AG04450 (cell line): ENCODE results near the gene SMU1. TPM values are rescaled to one million over a fixed set of nuclear protein-coding genes. Genes with fewer than 3 reads are reported as not detected.

ENCODE experiments used
- CTCF ChIA-PET: fragments of 300-600, 350-600 bp; formaldehyde crosslinking; extraction: SDS; loops from one replicate; lab custom pipeline; 2022; ENCODE audit warnings: antibody characterized with exemption, inconsistent platforms; lab: Charles Lee
- POLR2A ChIA-PET: fragments of 350-600 bp; formaldehyde crosslinking; extraction: SDS; loops from one replicate; lab custom pipeline; 2021; ENCODE audit warnings: antibody characterized with exemption, inconsistent platforms; lab: Yijun Ruan, JAX
- DNase-seq: peaks from one replicate; pipeline ENCODE4 v3.0.0-alpha.2; 2011; ENCODE audit warnings: low read depth, low spot score
- H3K27ac ChIP-seq: one replicate; pipeline ENCODE4 v1.5.1; 2012; ENCODE audit warnings: low read depth, low read length, control low read depth
- H3K27me3 ChIP-seq: one replicate; pipeline ENCODE4 v1.6.0; 2012; ENCODE audit warnings: low read length; ENCODE audit not compliant: control insufficient read depth, insufficient read depth
- H3K4me3 ChIP-seq: 2 replicates; pipeline ENCODE4 v1.5.1; 2011; ENCODE audit warnings: mild to moderate bottlenecking, low read depth, low read length, control low read depth
- H3K9me3 ChIP-seq: 2 replicates; pipeline ENCODE4 v1.5.1; 2012; ENCODE audit warnings: low read length; ENCODE audit not compliant: control insufficient read depth, insufficient read depth
- CTCF ChIP-seq: IDR thresholded peaks from 2 replicates; pipeline ENCODE4 v1.5.1; 2011; ENCODE audit warnings: low read depth, low read length, control low read depth, inconsistent platforms
- polyA plus RNA-seq: library from polyadenylated mRNA; depleted of rRNA; stranded (reverse); fragments of >200 nt; gene quantifications from 2 replicates; pipeline ENCODE4 v1.2.3, GENCODE V29; 2011

The SMU1 gene
- polyA plus RNA-seq, 1 experiment = 19.6 TPM

- Histone ChIP-seq H3K4me3 (peak overlapping the region; percentile 29; the same call in 1 of the 2 replicates), H3K9me3 (peaks cover 3% of the 10 kb centered on the region), H3K27me3 (no peaks in the 10 kb centered on the region), H3K27ac (no peak overlapping the region)
- ChIA-PET POLR2A (no interaction called here), CTCF (interaction anchor here (0.9 to 3.4 kb wide), 9 partner anchors 49 to 182 kb away, joined by 3 to 52 read pairs (median 4); no protein-coding TSS in a partner anchor)
- peak; percentile 76 for TF ChIP-seq CTCF
- peak; percentile 72 for DNase-seq
Observed at GRCh38 chr9:33081128-33081851, 4.8 kb upstream of the SMU1 start.

GRCh38 chr9:33080534-33080933 is 4.1 kb upstream of the SMU1 start:
- POLR2A ChIA-PET = no interaction called here
- H3K4me3 ChIP-seq = no peak overlapping the region
- TF ChIP-seq CTCF = no peak
- CTCF ChIA-PET = interaction anchor here (0.9 to 3.4 kb wide), 7 partner anchors 50 to 183 kb away, joined by 3 to 52 read pairs (median 4); no protein-coding TSS in a partner anchor
- H3K9me3 ChIP-seq = peaks cover 2% of the 10 kb centered on the region
- H3K27ac ChIP-seq = no peak overlapping the region
- no peak for DNase-seq
- no peaks in the 10 kb centered on the region for H3K27me3 ChIP-seq

GRCh38 chr9:33068991-33069390 is 7.5 kb downstream of the SMU1 start:
- TF ChIP-seq CTCF = no peak
- H3K27me3 ChIP-seq = no peaks in the 10 kb centered on the region
- H3K27ac ChIP-seq = no peak overlapping the region
- no peaks in the 10 kb centered on the region for H3K9me3 ChIP-seq
- ChIA-PET CTCF (no interaction called here), POLR2A (no interaction called here)
- no peak overlapping the region for H3K4me3 ChIP-seq
- DNase-seq = no peak

- Histone ChIP-seq H3K27me3 (no peaks in the 10 kb centered on the region), H3K4me3 (no peak overlapping the region), H3K9me3 (no peaks in the 10 kb centered on the region), H3K27ac (no peak overlapping the region)
- DNase-seq = no peak
- CTCF ChIA-PET = interaction anchor here (1.4 kb wide), 1 partner anchor 161 kb away, joined by 3 read pairs; no protein-coding TSS in a partner anchor
- POLR2A ChIA-PET = no interaction called here
- no peak for TF ChIP-seq CTCF
Observed at GRCh38 chr9:33065157-33066076, 11.1 kb downstream of the SMU1 start.
